CD4-positive, alpha-beta T cell treated with Interleukin-10 for 1 hour (primary cell): ENCODE measurements around the gene DEDD.
"Not testable (repeated sequence)": the region's sequence is repeated elsewhere in the genome, so short reads cannot be mapped to it uniquely, and the experiment has no call there.

Source experiments
- DNase-seq: peaks from one replicate; pipeline ENCODE4 v3.0.0-alpha.2; 2020

Gene DEDD

GRCh38 chr1:161121834-161122233 lies 10.6 kb downstream of the DEDD start:
- DNase-seq, result no peak

GRCh38 chr1:161121042-161121650 lies 11.3 kb downstream of the DEDD start:
- DNase-seq, result no peak

GRCh38 chr1:161119092-161119903 lies 13.2 kb downstream of the DEDD start:
- peak; percentile 82 for DNase-seq

- DNase-seq, result peak; percentile 85
Observed at GRCh38 chr1:161117759-161118581, 14.5 kb downstream of the DEDD start, which contains the start of the genes NIT1 and PFDN2. Gene NIT1, plus strand, starts transcription at chr1:161118105. Its CDS starts 72 bp downstream, at chr1:161118177. Gene PFDN2, minus strand, starts transcription at chr1:161118037. Its CDS starts 11 bp downstream, at chr1:161118026.

- DNase-seq, result not testable (repeated sequence)
Observed at GRCh38 chr1:161115961-161116360, 16.5 kb downstream of the DEDD start.

- DNase-seq, result no peak
Observed at GRCh38 chr1:161115132-161115711, 17.2 kb downstream of the DEDD start.

GRCh38 chr1:161114556-161114955 lies 17.9 kb downstream of the DEDD start:
- DNase-seq, result no peak

GRCh38 chr1:161113915-161114314 lies 18.6 kb downstream of the DEDD start:
- no peak for DNase-seq

- no peak for DNase-seq
Observed at GRCh38 chr1:161111527-161111926, 20.9 kb downstream of the DEDD start.

- no peak for DNase-seq
Observed at GRCh38 chr1:161111117-161111516, 21.4 kb downstream of the DEDD start.

- DNase-seq, result no peak
Observed at GRCh38 chr1:161106431-161106830, 26.0 kb downstream of the DEDD start.

- no peak for DNase-seq
Observed at GRCh38 chr1:161100556-161100955, 31.9 kb downstream of the DEDD start.

- no peak for DNase-seq
Observed at GRCh38 chr1:161099090-161099802, 33.2 kb downstream of the DEDD start.

GRCh38 chr1:161098210-161099068 lies 34.0 kb downstream of the DEDD start, which contains the start of gene KLHDC9:
Gene KLHDC9, plus strand, starts transcription at chr1:161098361. Its CDS starts 175 bp downstream, at chr1:161098536.
- peak; percentile 88 for DNase-seq

- DNase-seq, result no peak
Observed at GRCh38 chr1:161096530-161096929, 35.9 kb downstream of the DEDD start.

- no peak for DNase-seq
Observed at GRCh38 chr1:161096015-161096414, 36.5 kb downstream of the DEDD start.

- DNase-seq, result no peak
Observed at GRCh38 chr1:161095230-161095629, 37.2 kb downstream of the DEDD start.

- DNase-seq, result no peak
Observed at GRCh38 chr1:161094481-161094880, 38.0 kb downstream of the DEDD start.

- DNase-seq, result no peak
Observed at GRCh38 chr1:161092621-161093028, 39.8 kb downstream of the DEDD start.

- DNase-seq, result no peak
Observed at GRCh38 chr1:161091796-161092507, 40.5 kb downstream of the DEDD start.
